GM19238 (cell line): Measurements from ENCODE around the gene NRIP1.

Experiments
- DNase-seq: peaks from one replicate; pipeline ENCODE4 v3.0.0; 2011; ENCODE audit warnings: low spot score; ENCODE audit not compliant: insufficient read length

Gene NRIP1

DNA sequence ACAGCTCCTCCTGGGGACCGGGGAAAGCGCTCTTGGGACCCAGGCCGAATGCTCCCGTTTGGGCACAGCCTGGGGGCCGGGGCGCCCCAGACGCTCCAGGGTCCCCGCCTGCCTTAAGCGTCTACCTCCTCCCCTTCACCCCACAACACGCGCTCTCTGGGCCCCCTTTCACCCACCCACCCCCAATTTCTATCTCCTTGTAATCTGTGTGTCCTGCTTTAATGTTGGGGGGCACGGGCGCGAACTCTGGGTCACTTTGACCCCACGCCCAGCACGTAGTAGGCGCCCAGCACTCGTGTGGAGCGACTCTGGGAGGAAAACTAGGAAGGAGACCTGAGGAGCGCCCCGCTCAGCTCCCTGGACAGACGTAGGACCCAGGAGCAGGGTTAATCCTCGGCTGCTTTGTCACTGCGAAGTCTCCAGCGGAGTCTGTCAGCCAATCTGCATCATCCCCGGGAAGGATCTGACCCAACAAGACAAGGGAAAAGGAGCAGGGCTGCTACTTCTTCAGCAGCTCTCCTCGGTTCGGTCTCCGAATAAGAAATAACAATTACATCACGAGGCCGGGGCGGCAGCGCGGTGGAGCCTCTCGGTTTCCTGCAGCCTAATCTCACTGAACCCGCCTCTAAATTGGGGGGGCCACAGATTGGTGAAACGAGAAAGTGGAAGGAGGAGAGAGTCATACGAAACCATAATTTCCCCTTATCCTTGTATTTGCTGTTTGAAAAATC, 757 bp upstream of the NRIP1 start:
- no peak for DNase-seq

DNA sequence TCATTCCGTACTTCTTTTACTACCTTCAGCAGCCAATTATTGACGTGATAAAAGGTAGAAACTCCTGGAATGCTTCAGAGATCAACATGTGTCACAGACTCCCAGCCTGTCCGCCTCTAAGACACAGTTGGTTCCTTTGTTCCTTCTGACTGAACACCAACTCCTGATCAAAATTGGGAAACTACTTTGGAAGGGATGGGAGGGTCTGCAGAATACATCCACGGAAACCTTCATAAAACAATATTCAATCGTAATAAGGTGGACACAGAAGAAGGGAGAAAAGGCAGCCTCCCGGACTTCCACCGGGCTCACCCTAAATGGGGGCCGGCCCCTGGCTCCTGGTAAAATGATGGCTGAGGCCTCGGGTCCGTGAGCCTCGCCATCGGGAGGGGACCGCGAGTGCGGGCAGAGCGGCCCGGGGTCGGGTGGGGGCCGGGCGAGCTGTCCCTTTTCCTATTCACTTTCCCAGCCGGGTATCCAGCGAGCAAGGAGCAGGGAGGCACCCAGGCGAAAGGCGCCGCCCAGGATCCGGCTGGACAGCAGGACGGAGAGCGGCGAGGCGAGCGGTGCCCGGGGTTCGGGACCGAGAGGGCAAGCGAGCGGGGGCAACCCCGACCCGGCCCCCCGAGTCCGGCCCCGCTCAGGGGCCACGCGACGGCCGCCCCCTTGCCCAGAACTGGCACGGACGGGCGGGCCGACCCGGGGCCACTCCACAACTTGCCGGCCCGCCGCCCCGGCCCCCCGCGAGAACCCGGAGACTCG, 805 bp downstream of the NRIP1 start:
- no peak for DNase-seq

DNA sequence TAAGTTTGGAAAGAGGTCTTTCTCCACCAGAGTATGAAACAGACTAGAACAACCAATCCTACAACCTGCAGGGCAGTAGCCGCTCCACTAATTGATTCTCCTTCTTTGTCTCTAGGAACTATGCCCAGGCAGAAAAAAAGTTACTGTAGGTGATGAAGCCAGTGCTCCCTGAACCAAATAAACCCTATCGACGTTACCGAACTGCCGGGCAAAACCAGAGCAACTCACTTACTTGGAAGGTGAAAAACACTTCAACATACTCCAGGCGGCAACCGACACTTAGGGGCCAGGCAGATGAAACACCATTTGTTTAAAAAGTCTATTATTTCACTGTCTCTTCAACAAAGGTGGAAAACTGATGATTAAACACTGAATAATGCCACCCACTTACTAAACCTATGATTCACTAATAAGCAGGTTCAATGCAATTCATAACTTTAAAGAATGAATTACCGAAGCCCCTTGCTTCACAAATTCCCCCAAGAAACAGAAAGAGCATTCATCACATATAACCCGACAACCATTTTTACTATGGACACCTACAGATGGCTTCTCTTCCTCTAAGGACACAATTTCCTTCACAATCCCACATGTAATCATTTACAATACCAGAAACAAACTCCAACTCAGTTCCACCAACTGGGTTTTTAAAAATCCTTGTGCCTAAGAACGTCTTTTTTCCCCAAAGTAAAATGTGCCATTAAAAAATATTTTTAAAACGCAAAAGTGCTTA, 1.6 kb downstream of the NRIP1 start:
- no peak for DNase-seq

DNA sequence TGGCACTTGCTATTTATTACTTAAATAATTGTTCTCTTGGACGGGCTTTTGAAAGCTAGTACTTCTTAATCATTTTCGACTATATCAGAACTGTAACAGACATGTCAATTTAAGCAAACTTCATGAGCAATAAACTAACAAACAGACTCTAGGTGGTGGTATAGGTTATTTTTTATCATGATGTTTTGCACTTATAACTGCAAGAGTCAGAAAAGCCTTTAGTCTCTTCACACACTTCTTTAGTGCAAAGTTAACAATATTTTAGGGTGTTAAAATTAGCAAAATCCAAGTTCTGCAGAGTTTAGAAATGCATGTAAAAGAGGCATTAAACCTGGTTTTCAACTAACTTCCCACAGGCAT, 2.2 kb downstream of the NRIP1 start:
- no peak for DNase-seq

DNA sequence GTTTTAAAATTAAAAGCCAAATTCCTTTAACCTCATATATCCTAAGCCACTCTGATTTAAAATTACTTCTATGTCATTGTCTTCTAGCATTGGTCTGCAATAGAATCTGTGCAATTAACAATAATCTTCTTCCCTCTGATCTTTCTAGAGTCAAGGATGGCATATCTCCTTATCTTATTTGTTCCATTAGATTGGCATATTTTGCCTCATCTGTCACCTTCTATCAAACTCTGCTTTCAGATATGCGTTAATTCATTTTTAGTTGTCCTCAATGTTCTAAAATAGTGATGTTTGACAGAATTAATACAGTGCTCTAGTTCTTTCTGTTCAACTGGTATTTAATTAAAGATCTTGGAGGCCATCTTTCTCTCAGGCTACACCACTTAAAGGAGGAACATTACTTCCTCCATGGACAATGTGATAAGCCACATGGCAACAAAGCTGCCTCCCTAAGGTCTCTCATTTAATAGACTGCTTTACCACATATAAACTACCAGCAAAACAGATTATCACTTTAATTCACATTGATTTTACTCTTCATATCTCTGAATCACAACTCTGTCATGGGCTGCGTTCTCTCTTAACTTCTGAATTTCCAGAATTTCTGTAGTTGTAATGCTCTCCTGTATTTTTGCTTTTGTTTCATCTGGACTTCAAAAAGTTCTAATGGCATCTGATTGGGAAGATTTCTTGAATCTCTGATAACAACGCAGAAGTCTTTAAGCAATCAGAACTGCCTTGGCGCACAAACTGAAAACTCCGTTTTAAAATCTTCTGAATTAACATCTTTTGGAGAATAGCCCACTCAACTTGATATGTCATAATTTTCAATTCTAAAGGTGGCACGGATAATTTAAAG, 2.8 kb downstream of the NRIP1 start:
- DNase-seq: no peak

DNA sequence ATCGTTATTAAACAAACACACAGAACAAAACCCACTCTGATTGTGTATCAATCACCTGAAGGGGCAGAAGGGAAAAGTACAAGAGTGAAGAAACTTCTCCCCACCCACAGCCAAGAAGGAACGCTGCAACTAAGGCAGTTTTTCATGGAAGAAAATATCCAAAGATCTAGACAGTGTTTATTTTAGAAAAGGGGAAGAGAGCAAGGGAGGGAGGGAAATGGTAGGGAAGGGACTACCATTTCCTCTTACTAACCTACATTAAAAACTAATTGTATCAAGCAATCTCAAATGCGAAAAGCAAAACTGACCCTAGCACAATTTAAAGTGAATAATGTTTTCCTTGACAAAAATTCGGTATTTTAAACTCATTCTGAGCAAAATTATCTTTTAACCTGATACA, 3.5 kb downstream of the NRIP1 start:
- no peak for DNase-seq

DNA sequence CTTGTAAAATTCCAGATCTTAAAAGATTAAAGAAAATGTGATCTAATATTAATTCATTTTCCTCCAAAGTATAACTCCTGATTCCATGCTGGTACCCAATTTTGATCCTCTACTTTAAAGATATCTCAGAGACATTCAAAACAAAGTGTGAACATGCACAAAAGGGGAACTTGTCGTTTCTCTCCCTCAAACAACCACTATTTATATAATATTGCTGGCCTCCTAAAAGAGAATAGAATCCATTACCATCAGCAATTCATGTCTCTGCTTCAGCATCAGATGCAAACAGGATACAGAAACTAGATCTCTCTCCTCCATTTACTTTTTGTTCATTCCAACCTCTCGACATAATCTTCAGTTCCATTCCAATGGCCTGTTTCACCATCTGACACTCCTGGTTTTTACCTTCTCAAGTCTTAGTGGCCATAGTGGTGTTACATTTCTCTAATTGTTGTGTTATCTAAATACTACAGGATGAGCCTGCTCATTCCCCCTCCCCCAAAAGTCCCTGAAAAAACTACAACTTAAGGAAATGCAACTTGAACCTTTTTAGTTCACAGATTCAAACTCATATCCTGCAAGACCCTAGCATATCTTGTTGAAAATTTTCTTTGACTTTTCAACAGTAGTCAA, 4.1 kb downstream of the NRIP1 start:
- no peak for DNase-seq

DNA sequence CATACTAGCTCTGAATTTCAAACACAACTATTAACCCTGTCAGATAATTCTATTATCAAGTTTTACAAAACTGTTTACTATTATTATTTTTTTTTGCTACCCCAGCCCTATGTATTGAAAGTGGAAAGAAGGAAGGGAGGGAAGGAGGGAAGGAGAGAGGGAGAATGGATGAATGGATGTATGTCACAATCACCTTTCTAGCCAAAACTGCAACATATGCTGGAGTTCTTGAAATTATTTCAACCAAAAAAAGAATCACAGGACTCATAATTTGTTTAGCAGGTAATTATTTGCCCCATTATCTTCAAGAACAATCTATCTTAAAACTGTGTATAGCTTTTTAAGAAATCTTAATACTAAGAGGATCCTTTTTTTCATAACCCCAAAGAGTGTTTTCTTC, 5.4 kb downstream of the NRIP1 start:
- no peak for DNase-seq

DNA sequence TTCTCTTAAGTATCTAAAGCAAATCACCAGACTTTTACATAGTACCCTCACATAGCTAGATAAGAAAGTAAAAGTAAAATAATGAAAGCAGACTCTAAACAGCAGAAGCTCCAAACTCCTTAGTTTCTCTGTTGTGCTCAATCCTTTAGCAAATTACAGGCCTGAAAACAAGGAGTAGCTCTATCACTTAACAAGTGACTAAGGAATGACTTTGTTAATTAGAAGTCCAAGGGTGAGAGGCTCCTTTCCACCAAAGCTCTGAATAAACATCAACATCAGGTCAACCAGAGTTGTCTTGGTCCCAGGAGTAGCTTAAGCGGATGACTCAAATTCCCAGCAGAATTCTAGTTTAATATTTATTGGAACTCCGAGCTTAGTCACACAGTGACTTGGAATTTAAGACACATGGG, 5.9 kb downstream of the NRIP1 start:
- no peak for DNase-seq

DNA sequence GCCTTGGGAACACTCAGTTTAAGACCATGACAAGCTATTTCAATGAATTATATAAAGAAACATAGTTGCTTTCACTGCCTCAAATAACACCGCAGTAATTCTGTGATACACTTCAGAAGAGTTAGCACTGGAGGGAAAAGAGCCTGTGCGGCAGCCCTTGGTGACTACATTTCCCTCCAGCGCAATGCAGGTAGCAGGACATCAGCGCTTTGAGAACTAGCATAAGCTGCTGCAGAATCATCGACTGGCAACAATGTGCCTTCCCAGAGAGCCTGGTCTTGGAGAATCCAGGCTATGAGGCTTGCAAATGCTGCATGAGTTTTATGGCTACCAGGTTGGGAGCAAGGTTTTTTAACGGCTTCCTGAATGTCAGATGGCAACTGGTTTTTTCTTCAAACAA, 7.5 kb downstream of the NRIP1 start:
- DNase-seq: no peak

DNA sequence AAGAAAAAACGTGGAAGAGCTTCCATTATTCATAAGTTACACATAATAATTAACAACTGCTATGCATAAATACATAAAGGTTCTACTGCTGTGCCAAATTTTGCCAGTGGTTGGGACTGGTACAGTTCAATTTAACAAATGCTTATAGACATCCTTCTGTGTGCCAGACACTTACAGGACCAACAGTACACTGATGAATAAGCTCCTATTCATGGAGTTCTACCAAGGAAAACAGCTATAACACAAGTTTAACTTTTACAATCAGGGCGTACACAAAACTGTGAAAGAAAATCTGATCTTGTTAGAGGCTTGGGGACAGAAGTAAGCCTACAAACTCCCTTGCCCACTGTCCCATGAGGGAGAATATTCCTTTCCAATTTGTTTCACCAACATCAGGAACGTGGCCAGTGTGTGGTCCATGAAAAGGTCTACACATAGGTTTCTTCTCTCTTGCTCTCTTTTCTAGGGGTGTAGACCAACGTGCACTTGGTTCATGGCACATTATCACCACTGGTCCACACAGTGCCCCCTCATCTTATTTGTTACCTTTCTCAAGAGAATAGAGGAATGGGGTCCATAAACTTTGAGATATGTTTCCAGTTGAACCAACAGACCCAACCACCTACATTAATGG, 10.1 kb downstream of the NRIP1 start:
- DNase-seq: no peak

DNA sequence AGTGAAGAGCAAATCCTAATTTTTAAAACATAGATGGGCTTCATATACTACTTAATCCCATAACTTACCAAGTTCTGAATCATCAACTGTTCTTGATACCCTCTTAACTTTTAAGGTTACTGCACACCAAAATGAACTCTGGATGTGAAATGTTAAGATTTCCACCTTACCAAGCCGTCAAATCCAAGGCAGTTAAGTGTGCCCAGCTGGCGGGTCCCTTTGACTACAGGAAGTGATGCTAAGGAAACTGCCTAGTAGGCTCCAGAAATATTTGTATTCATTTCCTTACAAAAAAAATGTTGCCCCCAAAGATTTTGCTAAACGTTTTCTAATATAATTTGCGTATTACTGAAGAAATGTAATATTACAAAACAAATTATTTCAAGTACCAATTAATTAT, 10.7 kb downstream of the NRIP1 start:
- DNase-seq: no peak

DNA sequence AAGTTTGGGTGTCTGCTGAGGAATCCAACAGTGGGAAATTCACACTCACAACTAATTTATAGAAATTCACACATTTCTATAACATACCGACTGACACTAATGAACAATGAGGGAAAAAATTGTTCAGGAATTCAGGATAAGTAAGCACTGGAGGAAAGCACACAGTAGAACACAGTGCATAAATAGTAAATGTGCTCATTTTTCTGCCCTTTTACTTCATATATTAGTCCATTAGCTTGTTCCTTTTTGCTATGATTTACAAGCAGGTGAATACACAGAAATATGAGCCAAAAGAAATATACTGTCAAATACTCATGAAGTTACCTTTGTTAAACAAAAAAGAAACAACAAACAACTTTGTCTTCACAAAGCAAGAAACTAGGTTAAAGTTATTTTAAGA, 11.3 kb downstream of the NRIP1 start:
- no peak for DNase-seq

DNA sequence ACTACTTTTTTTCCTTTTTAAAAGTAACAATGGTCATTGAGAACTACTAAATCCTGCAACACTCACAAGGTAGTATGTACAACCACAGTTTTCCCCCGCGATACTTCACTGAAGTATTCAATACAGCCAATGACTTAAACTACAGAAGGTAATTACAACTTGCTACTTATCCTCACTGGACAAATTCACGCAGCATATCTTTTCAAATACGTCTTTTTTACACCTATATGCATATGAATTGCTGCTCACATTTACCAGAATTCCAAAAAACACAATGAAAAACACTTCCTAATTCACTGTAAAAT, 12.4 kb downstream of the NRIP1 start:
- DNase-seq: no peak

DNA sequence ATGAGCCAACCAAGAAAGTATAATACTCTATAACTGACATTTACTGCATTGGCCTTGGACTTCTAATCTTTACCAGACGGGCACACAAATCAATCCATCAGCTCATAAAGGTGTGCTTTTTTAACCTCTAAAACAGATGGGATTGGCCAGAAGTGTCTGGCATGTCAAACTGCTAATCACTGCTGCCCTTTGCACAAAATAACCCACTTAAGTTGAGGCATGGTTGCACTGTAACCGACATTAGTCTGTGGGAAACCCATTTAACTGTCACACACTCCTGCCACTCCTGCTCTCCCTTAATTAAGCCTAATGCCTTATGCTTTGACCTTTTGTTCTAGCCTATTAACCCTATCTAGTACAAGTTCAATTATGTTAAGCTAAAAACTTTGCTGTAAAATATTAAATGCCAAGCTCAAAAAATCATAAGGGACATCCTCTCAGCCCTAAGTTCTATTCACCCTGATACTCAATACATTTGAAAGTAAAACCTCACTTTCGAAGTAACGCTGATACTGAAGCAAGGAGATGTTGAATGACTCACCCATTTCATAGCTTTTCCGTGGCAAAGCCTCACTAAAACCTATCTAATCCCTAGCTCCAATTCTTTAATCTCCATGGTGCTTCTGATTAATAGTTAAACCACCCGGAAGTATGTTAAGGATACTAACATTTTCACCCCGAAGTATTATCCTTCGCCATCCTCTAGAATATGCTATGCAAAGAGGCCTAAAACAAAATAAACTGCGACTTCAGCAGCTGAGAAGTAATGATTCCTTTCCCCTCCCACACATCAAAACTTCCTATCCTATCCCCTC, 12.9 kb downstream of the NRIP1 start:
- DNase-seq: no peak

DNA sequence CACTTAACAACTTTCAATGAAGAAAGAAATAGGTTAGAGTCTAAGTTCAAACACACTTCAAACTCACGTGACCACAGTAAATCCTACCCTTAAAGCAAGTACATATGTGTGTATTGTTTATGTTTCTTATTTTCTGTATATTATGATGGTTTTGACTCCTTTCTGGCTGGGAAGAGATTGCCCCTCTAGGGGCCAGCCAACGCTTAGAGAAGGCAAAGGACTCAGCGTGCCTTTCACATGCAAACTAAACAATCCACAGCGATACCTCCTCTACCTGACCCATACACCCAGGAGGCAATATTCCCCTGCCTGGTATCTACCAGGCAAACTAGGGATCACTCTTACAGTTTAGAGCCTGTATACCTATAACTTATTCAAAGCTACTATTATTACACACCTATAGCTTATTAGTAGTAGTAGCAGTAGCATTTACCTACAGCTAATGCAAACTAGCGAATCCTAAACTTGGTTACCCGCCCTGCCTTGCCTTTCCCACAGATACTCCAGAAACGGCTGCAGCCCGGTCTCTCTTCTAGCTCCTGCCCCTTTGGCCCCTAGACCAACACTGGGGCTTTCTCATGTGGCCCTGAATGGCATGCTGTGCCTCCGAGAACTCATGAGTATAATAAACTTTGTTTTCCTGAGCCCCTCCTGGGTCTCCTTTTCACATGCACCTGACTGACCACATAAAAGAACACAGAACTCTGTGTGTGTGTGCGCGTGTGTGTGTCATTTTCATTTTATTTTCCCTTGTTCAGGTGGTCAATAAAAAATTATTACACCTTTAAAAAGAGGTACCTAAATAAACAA, 14.0 kb downstream of the NRIP1 start:
- DNase-seq: no peak

DNA sequence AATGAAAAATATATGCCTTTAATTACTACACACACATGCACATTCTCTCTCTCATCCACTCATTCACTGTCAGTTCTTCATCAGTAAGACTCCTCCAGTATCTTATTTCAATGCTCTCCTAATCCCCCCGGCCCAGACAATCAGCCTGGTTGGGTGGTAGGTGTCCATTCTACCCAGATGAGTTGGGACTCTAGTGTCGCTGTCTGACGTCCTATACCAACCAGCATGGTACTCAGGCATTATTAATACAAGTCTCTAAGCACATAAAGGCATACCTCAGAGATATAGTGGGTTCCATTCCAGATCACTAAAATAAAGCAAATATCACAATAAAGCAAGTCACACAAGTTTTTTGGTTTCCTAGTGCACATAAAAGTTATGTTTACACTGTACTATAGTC, 19.8 kb downstream of the NRIP1 start:
- no peak for DNase-seq

DNA sequence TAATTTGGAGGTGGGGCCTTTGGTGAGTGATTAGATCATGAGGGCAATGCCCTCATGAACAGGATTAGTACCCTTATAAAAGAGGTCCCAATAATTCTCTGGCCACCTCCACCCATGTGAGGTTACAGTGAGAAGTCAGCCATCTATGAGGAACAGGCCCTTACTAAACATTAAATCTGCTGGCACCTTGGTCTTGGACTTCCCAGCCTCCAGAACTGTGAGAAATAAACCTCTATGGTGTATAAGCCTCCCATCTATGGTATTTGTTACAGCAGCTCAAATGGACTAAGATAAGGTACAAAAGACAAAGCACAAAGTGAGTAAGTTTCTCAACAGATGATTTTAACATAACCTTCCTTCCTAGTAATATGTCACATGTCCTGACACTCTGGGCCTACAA, 22.3 kb downstream of the NRIP1 start:
- no peak for DNase-seq

DNA sequence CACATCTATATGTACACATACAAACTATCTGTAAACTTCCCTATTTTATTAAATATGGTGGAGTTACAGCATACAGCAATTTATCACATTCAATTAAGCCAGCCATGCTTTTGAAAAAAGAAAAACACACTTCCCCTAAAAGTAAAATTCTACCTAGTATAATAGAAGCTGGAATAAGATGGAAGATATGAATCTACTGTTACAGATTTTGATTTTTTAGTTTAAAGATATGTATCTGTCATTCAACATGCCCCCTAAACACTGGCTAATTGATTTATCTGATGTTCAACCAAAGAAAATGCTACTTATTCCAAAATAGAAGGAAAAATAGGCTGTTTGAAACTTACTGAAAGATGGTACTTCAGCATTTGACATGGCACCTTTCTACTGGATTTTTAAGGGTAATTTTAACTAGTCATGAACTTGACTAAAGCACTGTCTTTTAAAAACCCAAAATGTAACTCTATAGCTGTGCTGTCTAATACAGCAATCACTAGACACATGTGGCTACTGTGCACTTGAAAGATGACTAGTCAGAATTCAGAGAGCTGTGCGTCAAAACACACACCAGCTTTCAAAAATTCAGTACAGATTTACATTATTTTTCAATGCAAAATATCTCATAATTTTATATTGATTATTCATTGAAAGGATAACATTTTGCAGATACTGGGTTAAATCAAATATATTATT, 25.0 kb downstream of the NRIP1 start:
- no peak for DNase-seq
